Left ventricle myocardium inferior (tissue), 1 donor: Measurements from ENCODE around the gene KCNB1. TPM values are rescaled to one million over a fixed set of nuclear protein-coding genes. Genes with fewer than 3 reads are reported as not detected.

ENCODE experiments used
- DNase-seq: peaks from one replicate; pipeline ENCODE4 v3.0.0-alpha.2; 2020
- H3K27ac ChIP-seq: fragments of 200-600 bp; replicated peaks from 2 replicates; pipeline ENCODE4 v1.8.0; 2021
- H3K27me3 ChIP-seq: fragments of 200-600 bp; 2 replicates; pipeline ENCODE4 v1.8.0; 2021; ENCODE audit warnings: low read depth
- H3K36me3 ChIP-seq: fragments of 200-600 bp; 2 replicates; pipeline ENCODE4 v1.8.0; 2021
- H3K4me1 ChIP-seq: fragments of 200-600 bp; 2 replicates; pipeline ENCODE4 v1.8.0; 2021
- H3K4me3 ChIP-seq: fragments of 200-600 bp; 2 replicates; pipeline ENCODE4 v1.8.0; 2021; ENCODE audit warnings: mild to moderate bottlenecking, moderate library complexity
- H3K9me3 ChIP-seq: fragments of 200-600 bp; replicated peaks from 2 replicates; pipeline ENCODE4 v1.8.0; 2021
- CTCF ChIP-seq: fragments of 200-600 bp; IDR thresholded peaks from 2 replicates; pipeline ENCODE4 v1.8.0; 2021; ENCODE audit warnings: antibody characterized with exemption, mild to moderate bottlenecking, borderline replicate concordance
- intact Hi-C: fragments of 100-400 bp; cut with micrococcal nuclease; formaldehyde crosslinking; loops from one replicate; pipeline ENCODE4 v1.11.0; 2022
- total RNA-seq: library from RNA; stranded (reverse); fragmentation: NEBNext Ultra II Directional; extraction: Animal tissue kit (Norgen Biotek cat#: 25700); gene quantifications from one replicate; pipeline ENCODE4 v1.2.1, GENCODE V29; 2021
- donor health status: DM: no; HTN: yes; CAD: no; lungs with severe emphysema.

Gene KCNB1
- total RNA-seq, 1 donor from 2014 or later: 0.77 TPM

- H3K9me3 ChIP-seq: no peaks in the 10 kb centered on the region
- intact Hi-C loops: no loop called here
- no peak overlapping the region for H3K4me3 ChIP-seq
- no peaks in the 10 kb centered on the region for H3K4me1 ChIP-seq
- no peak overlapping the region for H3K27ac ChIP-seq
- no peak for DNase-seq
- H3K27me3 ChIP-seq: peaks cover 44% of the 10 kb centered on the region
- H3K36me3 ChIP-seq: no peaks in the 10 kb centered on the region
- TF ChIP-seq CTCF: no peak
Measured at GRCh38 chr20:49471397-49471796, 11.1 kb downstream of the KCNB1 start.

GRCh38 chr20:49470922-49471321 lies 11.5 kb downstream of the KCNB1 start:
- TF ChIP-seq CTCF: no peak
- H3K4me1 ChIP-seq: no peaks in the 10 kb centered on the region
- no peaks in the 10 kb centered on the region for H3K9me3 ChIP-seq
- H3K4me3 ChIP-seq: no peak overlapping the region
- no peaks in the 10 kb centered on the region for H3K36me3 ChIP-seq
- DNase-seq: no peak
- intact Hi-C loops: no loop called here
- H3K27ac ChIP-seq: no peak overlapping the region
- H3K27me3 ChIP-seq: peaks cover 42% of the 10 kb centered on the region

GRCh38 chr20:49469060-49469459 lies 13.4 kb downstream of the KCNB1 start:
- TF ChIP-seq CTCF: no peak
- Histone ChIP-seq H3K4me1 (no peaks in the 10 kb centered on the region), H3K36me3 (no peaks in the 10 kb centered on the region), H3K27ac (no peak overlapping the region), H3K4me3 (no peak overlapping the region), H3K27me3 (peaks cover 37% of the 10 kb centered on the region), H3K9me3 (no peaks in the 10 kb centered on the region)
- no peak for DNase-seq
- intact Hi-C loops: no loop called here

- H3K27ac ChIP-seq: no peak overlapping the region
- peaks cover 37% of the 10 kb centered on the region for H3K27me3 ChIP-seq
- H3K4me3 ChIP-seq: no peak overlapping the region
- intact Hi-C loops: no loop called here
- DNase-seq: no peak
- H3K4me1 ChIP-seq: no peaks in the 10 kb centered on the region
- no peaks in the 10 kb centered on the region for H3K9me3 ChIP-seq
- H3K36me3 ChIP-seq: no peaks in the 10 kb centered on the region
- TF ChIP-seq CTCF: no peak
Measured at GRCh38 chr20:49468412-49468811, 14.1 kb downstream of the KCNB1 start.

GRCh38 chr20:49466114-49466912 lies 16.2 kb downstream of the KCNB1 start:
- no peak for TF ChIP-seq CTCF
- no peak for DNase-seq
- intact Hi-C loops: no loop called here
- no peak overlapping the region for H3K27ac ChIP-seq
- no peak overlapping the region for H3K4me3 ChIP-seq
- peaks cover 37% of the 10 kb centered on the region for H3K27me3 ChIP-seq
- H3K36me3 ChIP-seq: no peaks in the 10 kb centered on the region
- H3K9me3 ChIP-seq: no peaks in the 10 kb centered on the region
- no peaks in the 10 kb centered on the region for H3K4me1 ChIP-seq
